ENCODE data around the gene MRPL57. TPM values are rescaled to one million over a fixed set of nuclear protein-coding genes. Genes with fewer than 3 reads are reported as not detected.

Gene MRPL57
- total RNA-seq, 1 experiment from 2014 or later: 29.4 TPM

DNA sequence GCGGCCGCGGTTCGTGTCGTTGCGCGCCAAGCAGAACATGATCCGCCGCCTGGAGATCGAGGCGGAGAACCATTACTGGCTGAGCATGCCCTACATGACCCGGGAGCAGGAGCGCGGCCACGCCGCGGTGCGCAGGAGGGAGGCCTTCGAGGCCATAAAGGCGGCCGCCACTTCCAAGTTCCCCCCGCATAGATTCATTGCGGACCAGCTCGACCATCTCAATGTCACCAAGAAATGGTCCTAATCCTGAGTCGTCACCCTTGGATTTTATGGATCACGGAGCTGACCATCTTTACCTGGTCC, 475 bp downstream of the MRPL57 start (continued):
- TF ChIP-seq SMAD3 (CRISPR knock-in tag; IDR thresholded peaks at IDR 0.05; ENCODE audit: borderline replicate concordance) (0 out of 2 replicates have a peak, but pooled peaks have one; percentile 13), NFYB (CRISPR knock-in tag; conservative IDR thresholded peaks at IDR 0.05; ENCODE audit: low read depth) (no peak; the same call in 1 of the 2 replicates), ZNF138 (CRISPR knock-in tag; conservative IDR thresholded peaks at IDR 0.05) (no peak), E2F1 (CRISPR knock-in tag; IDR thresholded peaks at IDR 0.05) (0 out of 2 replicates have a peak, but pooled peaks have one; percentile 72), NR2C2 (CRISPR knock-in tag; IDR thresholded peaks at IDR 0.05) (no peak), STAT6 (CRISPR knock-in tag; conservative IDR thresholded peaks at IDR 0.05; ENCODE audit: low read depth) (no peak), ZNF281 (CRISPR knock-in tag; IDR thresholded peaks at IDR 0.05) (0 out of 2 replicates have a peak, but pooled peaks have one; percentile 69), FOXP1 (CRISPR knock-in tag; IDR thresholded peaks at IDR 0.05; ENCODE audit: borderline replicate concordance) (peak; percentile 53), SMAD4 (CRISPR knock-in tag; IDR thresholded peaks at IDR 0.05) (peak; percentile 93)
- TF ChIP-seq, protein P1, sequence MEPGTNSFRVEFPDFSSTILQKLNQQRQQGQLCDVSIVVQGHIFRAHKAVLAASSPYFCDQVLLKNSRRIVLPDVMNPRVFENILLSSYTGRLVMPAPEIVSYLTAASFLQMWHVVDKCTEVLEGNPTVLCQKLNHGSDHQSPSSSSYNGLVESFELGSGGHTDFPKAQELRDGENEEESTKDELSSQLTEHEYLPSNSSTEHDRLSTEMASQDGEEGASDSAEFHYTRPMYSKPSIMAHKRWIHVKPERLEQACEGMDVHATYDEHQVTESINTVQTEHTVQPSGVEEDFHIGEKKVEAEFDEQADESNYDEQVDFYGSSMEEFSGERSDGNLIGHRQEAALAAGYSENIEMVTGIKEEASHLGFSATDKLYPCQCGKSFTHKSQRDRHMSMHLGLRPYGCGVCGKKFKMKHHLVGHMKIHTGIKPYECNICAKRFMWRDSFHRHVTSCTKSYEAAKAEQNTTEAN (CRISPR knock-in tag; IDR thresholded peaks at IDR 0.05): peak; percentile 22; the same call in 1 of the 2 replicates

GRCh38 chr13:21181671-21182070, 5.2 kb downstream of the MRPL57 start:
- Mint-ChIP-seq H3K36me3 (peaks cover 20% of the 10 kb centered on the region), H3K4me3 (no peak overlapping the region), H3K27me3 (ENCODE audit: low read depth) (no peaks in the 10 kb centered on the region; the same call in 1 of the 2 replicates), H3K9me3 (peaks cover 18% of the 10 kb centered on the region), H3K4me1 (peaks cover 21% of the 10 kb centered on the region), H3K27ac (no peak overlapping the region)
- CTCF ChIA-PET: no interaction called here
- DNase-seq (ENCODE audit: low spot score) (no peak), ATAC-seq (no peak)
- POLR2A ChIA-PET: no interaction called here
- TF ChIP-seq HMGXB4 (CRISPR knock-in tag; IDR thresholded peaks at IDR 0.05): no peak
- no peak for TF ChIP-seq IRF2 (CRISPR knock-in tag; IDR thresholded peaks at IDR 0.05; ENCODE audit: borderline replicate concordance, low read depth)
- no peak for TF ChIP-seq PRDM15 (CRISPR knock-in tag; IDR thresholded peaks at IDR 0.05)
- TF ChIP-seq CREM (CRISPR knock-in tag; IDR thresholded peaks at IDR 0.05): no peak
- TF ChIP-seq ZNF671 (CRISPR knock-in tag; IDR thresholded peaks at IDR 0.05): no peak
- TF ChIP-seq, protein P2, sequence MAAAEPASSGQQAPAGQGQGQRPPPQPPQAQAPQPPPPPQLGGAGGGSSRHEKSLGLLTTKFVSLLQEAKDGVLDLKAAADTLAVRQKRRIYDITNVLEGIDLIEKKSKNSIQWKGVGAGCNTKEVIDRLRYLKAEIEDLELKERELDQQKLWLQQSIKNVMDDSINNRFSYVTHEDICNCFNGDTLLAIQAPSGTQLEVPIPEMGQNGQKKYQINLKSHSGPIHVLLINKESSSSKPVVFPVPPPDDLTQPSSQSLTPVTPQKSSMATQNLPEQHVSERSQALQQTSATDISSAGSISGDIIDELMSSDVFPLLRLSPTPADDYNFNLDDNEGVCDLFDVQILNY (CRISPR knock-in tag; IDR thresholded peaks at IDR 0.05): no peak
- no peak for TF ChIP-seq CREB1 (CRISPR knock-in tag; IDR thresholded peaks at IDR 0.05)
- no peak for TF ChIP-seq IRF1 (CRISPR knock-in tag; IDR thresholded peaks at IDR 0.05)

Data from WTC11 (cell line).